ENCODE measurements around the gene TRMT10C.
"Not testable (repeated sequence)": the region's sequence is repeated elsewhere in the genome, so short reads cannot be mapped to it uniquely, and the experiment has no call there.

Gene TRMT10C

DNA sequence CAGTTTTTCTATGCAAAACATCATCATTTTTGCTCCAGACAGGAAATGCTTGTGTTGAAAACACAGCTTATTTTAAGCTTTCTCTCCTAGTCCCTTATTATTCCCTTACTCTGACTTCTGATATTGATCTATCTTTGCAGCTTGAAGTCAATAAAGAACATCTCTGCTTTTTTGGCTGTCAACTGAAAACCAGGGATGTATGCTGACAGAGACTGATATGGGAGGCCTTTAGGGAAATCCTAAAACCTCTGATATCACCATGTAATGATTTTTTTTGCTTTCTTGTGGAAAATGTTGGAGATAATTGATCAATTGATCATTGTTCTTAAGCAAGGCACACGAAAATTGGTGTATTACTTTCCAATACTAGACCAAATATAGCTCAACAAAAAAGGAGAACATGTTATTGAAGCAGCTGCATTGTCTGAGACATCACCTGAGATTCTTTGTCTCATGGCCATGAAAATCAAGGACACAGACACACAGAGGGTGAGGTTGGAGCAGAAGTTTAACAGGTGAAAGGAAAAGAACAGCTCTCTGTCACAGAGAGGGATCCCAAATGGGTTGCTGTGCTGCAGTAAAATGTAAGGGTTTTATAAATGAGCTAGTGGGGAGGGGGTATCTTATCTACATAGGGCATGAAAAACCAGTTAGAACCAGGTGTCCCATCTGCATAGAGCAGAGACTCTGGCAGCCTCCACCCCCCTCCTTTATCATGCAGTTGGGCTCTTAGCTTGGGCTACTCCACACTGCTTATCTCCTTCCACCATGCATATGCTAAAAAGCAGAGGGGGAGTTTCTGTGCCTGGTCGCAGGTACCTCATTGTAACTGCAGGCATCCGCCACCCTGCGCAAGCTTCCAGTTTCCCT is 31.6 kb upstream of the TRMT10C start:
- Histone ChIP-seq H3K4me3 (ENCODE audit: insufficient read depth, low read depth, low read length) (no peak overlapping the region), H3K36me3 (ENCODE audit: control insufficient read depth, insufficient read depth, low read length) (no peaks in the 10 kb centered on the region), H3K9me3 (ENCODE audit: control insufficient read depth, low read length) (no peaks in the 10 kb centered on the region), H3K27ac (ENCODE audit: insufficient read depth, low read depth, low read length, poor library complexity, severe bottlenecking) (no peak overlapping the region), H3K4me1 (ENCODE audit: control insufficient read depth, insufficient read depth, low read length) (no peaks in the 10 kb centered on the region), H3K27me3 (ENCODE audit: control insufficient read depth, insufficient read depth, low read length, poor library complexity, severe bottlenecking) (no peaks in the 10 kb centered on the region)
- WGBS, 2 experiments = 87 to 94% methylated on average over 3 to 4 of the region's 4 CpGs

DNA sequence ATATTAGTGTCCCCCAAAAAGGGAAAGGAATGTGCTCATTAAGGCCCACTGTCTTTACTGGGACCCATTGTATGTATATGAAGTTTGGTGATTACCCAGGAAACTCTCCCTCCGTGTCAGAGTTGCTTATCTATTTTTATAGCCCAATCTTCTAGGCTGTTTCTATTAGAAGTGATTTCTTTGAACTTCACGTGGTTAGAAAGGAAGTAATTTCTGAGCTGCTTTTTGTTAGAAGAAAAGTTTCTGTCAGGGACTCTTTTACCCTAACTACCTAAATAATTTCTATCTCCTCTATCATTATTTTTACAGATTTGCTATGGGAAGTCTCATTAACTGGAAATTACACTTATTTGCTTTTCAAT is 31.0 kb upstream of the TRMT10C start:
- Histone ChIP-seq H3K4me3 (ENCODE audit: insufficient read depth, low read depth, low read length) (no peak overlapping the region), H3K9me3 (ENCODE audit: control insufficient read depth, low read length) (no peaks in the 10 kb centered on the region), H3K4me1 (ENCODE audit: control insufficient read depth, insufficient read depth, low read length) (no peaks in the 10 kb centered on the region), H3K36me3 (ENCODE audit: control insufficient read depth, insufficient read depth, low read length) (no peaks in the 10 kb centered on the region), H3K27ac (ENCODE audit: insufficient read depth, low read depth, low read length, poor library complexity, severe bottlenecking) (no peak overlapping the region), H3K27me3 (ENCODE audit: control insufficient read depth, insufficient read depth, low read length, poor library complexity, severe bottlenecking) (no peaks in the 10 kb centered on the region)
- 87 to 100% methylated on average over 1 to 2 of the region's 2 CpGs for WGBS, 2 experiments

DNA sequence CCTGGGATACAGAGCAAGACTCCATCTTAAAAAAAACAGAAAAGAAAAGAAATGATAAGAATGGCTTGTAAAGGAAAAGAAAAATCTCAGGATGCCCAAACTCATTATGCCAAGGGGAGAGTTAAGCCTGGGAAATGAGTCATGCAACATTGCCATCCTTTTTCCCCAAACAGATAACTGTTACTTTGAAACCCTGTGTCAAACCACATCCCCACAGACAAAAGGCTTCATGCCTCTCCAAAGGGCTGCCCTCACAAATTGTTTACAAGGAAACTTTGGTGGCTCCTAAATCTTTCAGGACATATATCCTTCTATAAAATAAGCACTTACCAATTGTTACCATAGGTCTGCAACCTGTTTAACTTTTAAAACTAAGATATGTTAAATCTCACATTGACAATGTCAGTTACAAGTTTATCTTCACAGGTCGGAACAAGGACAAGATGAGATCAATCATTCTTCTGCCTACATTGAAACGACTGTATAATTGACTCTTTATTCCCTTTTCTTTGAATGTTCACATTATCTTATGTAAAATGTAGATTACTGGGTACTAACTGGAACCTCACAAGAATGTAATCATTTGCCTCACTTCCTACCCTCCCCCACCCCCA is 30.1 kb upstream of the TRMT10C start:
- no peak overlapping the region for H3K27ac ChIP-seq (ENCODE audit: insufficient read depth, low read depth, low read length, poor library complexity, severe bottlenecking)
- H3K36me3 ChIP-seq (ENCODE audit: control insufficient read depth, insufficient read depth, low read length) = no peaks in the 10 kb centered on the region
- no peaks in the 10 kb centered on the region for H3K9me3 ChIP-seq (ENCODE audit: control insufficient read depth, low read length)
- H3K4me3 ChIP-seq (ENCODE audit: insufficient read depth, low read depth, low read length) = no peak overlapping the region
- 83 to 88% methylated on average over 1 to 2 of the region's 2 CpGs for WGBS, 2 experiments
- no peaks in the 10 kb centered on the region for H3K27me3 ChIP-seq (ENCODE audit: control insufficient read depth, insufficient read depth, low read length, poor library complexity, severe bottlenecking)
- no peaks in the 10 kb centered on the region for H3K4me1 ChIP-seq (ENCODE audit: control insufficient read depth, insufficient read depth, low read length)

DNA sequence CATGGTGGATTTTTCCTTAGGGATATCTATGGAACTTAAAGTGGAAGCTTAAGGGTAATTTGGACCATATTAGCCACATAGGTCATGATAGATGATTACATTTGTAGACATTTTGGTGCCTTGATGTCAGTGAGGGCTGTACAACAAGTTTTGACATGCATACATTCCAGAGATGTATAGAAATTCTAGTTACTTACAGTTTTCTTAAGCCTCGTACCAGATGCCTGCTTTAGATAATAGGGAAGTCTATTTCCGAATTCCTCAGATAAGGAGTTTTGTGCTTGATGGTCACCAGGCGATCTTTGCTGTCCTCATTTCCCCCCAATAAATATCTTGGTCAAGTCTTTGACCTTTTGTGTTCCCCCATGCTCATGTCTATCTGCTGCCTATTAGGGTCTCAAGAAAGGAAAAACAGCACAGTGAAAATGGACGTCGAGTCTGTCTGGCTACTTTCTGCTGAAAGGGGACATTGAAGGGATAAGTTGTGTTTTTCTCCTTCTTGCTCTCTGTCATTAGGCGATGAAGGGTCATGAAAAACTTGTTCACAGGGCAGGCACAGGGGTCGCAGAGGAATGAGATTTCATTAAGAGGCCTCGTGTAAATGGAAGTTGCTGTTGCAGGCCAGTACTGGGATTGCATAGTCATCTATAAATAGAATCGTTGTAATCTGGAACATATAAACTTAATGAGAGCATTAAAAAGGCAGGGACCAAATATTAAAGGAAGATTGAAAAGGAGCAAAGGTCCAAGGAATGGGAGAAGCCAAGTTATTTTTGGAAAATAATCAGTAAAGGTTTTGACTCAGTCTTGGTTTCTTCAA is 28.7 kb upstream of the TRMT10C start:
- no peaks in the 10 kb centered on the region for H3K9me3 ChIP-seq (ENCODE audit: control insufficient read depth, low read length)
- no peak overlapping the region for H3K27ac ChIP-seq (ENCODE audit: insufficient read depth, low read depth, low read length, poor library complexity, severe bottlenecking)
- 93 to 97% methylated on average over 9 of the region's 9 CpGs for WGBS, 2 experiments
- no peaks in the 10 kb centered on the region for H3K4me1 ChIP-seq (ENCODE audit: control insufficient read depth, insufficient read depth, low read length)
- no peak overlapping the region for H3K4me3 ChIP-seq (ENCODE audit: insufficient read depth, low read depth, low read length)
- no peaks in the 10 kb centered on the region for H3K27me3 ChIP-seq (ENCODE audit: control insufficient read depth, insufficient read depth, low read length, poor library complexity, severe bottlenecking)
- no peaks in the 10 kb centered on the region for H3K36me3 ChIP-seq (ENCODE audit: control insufficient read depth, insufficient read depth, low read length)

DNA sequence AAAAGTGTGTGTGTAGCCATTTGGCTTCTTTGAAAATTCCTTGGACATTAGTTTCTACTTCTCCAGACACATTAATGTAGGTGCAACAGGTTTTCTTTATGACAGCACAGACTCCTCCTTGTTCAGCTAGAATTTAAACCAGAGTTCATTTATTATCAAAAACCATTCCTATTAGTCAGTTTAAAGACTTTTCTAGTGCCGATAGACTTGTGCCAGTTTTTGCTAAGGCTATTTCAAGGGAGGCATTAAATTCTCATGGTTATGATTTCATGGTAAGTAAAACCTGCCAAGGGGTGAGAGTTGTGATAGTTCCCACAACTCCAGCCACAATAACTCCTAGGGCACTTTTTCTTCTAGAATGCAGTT is 28.1 kb upstream of the TRMT10C start:
- WGBS, 2 experiments = 100% methylated on average over 1 of the region's 1 CpG; no CpG with 5 or more reads in 1 of the 2 experiments
- Histone ChIP-seq H3K4me3 (ENCODE audit: insufficient read depth, low read depth, low read length) (no peak overlapping the region), H3K27me3 (ENCODE audit: control insufficient read depth, insufficient read depth, low read length, poor library complexity, severe bottlenecking) (no peaks in the 10 kb centered on the region), H3K27ac (ENCODE audit: insufficient read depth, low read depth, low read length, poor library complexity, severe bottlenecking) (no peak overlapping the region), H3K4me1 (ENCODE audit: control insufficient read depth, insufficient read depth, low read length) (no peaks in the 10 kb centered on the region), H3K36me3 (ENCODE audit: control insufficient read depth, insufficient read depth, low read length) (no peaks in the 10 kb centered on the region), H3K9me3 (ENCODE audit: control insufficient read depth, low read length) (no peaks in the 10 kb centered on the region)

DNA sequence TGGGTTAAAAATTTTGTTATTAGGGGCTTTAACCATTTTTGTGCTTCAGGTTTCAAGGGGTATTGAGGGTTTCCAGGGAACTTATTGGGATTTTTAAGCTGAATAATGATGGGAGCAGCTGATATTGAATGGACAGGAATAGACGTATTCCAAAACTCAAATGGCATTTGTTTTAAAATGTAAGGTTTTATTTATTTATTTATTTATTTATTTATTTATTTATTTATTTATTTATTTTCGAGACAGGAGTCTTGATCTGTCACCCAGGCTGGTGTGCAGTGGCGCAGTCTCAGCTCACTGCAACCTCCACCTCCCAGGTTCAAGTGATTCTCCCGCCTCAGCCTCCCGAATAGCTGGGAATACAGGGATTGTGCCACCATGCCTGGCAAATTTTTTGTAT is 26.4 kb upstream of the TRMT10C start:
- WGBS, 2 experiments = 91% methylated on average over 5 of the region's 5 CpGs
- Histone ChIP-seq H3K9me3 (ENCODE audit: control insufficient read depth, low read length) (no peaks in the 10 kb centered on the region), H3K27ac (ENCODE audit: insufficient read depth, low read depth, low read length, poor library complexity, severe bottlenecking) (no peak overlapping the region), H3K4me1 (ENCODE audit: control insufficient read depth, insufficient read depth, low read length) (no peaks in the 10 kb centered on the region), H3K4me3 (ENCODE audit: insufficient read depth, low read depth, low read length) (no peak overlapping the region), H3K27me3 (ENCODE audit: control insufficient read depth, insufficient read depth, low read length, poor library complexity, severe bottlenecking) (no peaks in the 10 kb centered on the region), H3K36me3 (ENCODE audit: control insufficient read depth, insufficient read depth, low read length) (no peaks in the 10 kb centered on the region)

DNA sequence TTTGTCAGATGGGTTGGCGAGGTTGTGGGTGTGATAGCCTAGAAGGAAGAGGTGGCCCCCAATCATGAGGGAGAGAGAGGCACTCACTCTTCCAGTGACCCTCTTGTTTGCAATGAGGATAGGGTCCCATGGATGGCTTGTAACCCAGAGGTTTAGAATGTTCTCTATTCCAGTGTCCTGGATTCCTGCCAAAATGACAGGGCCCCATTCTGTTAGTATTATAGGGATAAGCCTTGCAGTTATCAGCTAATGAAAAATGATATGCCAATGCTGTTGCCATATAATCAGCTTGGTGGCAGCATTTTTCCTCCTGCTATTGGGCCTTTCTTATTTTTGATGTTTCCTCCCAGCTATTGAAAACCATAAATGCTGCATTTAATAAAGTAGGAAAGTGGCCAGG is 25.4 kb upstream of the TRMT10C start:
- Histone ChIP-seq H3K4me1 (ENCODE audit: control insufficient read depth, insufficient read depth, low read length) (no peaks in the 10 kb centered on the region), H3K36me3 (ENCODE audit: control insufficient read depth, insufficient read depth, low read length) (no peaks in the 10 kb centered on the region), H3K4me3 (ENCODE audit: insufficient read depth, low read depth, low read length) (no peak overlapping the region), H3K27ac (ENCODE audit: insufficient read depth, low read depth, low read length, poor library complexity, severe bottlenecking) (no peak overlapping the region), H3K27me3 (ENCODE audit: control insufficient read depth, insufficient read depth, low read length, poor library complexity, severe bottlenecking) (no peaks in the 10 kb centered on the region), H3K9me3 (ENCODE audit: control insufficient read depth, low read length) (no peaks in the 10 kb centered on the region)
- 91 to 94% methylated on average over 1 of the region's 1 CpG for WGBS, 2 experiments

DNA sequence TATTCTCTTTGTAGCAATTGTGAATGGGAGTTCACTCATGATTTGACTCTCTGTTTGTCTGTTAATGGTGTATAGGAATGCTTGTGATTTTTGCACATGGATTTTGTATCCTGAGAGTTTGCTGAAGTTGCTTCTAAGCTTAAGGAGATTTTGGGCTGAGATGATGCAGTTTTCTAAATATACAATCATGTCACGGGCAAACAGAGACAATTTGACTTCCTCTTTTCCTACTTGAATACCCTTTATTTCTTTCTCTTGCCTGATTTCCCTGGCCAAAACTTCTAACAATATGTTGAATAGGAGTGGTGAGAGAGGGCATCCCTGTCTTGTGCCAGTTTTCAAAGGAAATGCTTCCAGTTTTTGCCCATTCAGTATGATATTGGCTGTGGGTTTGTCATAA is 24.7 kb upstream of the TRMT10C start:
- H3K9me3 ChIP-seq (ENCODE audit: control insufficient read depth, low read length); H3K36me3 ChIP-seq (ENCODE audit: control insufficient read depth, insufficient read depth, low read length): not testable (repeated sequence)
- WGBS, 2 experiments = 67% methylated on average over 1 of the region's 1 CpG; no CpG with 5 or more reads in 1 of the 2 experiments

DNA sequence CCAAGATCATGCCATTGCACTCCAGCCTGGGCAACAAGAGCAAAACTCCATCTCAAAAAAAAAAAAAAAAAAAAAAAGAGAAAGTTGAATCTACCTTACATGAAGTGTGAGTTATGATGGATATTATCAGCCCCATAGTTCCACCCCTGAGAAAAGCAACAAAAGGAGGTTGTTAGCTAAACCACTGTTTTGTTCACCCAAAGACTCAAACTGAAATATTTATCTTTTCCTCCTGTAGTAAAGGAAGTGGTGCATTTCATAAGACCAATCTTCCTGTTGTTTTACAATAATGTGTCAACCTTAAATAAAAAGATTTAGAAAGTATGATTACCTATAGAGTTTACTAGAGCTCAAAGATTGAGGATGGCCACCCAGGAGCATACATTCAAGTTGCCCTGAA is 18.7 kb upstream of the TRMT10C start:
- Histone ChIP-seq H3K36me3 (ENCODE audit: control insufficient read depth, insufficient read depth, low read length) (no peaks in the 10 kb centered on the region), H3K4me3 (ENCODE audit: insufficient read depth, low read depth, low read length) (no peak overlapping the region), H3K9me3 (ENCODE audit: control insufficient read depth, low read length) (no peaks in the 10 kb centered on the region), H3K27me3 (ENCODE audit: control insufficient read depth, insufficient read depth, low read length, poor library complexity, severe bottlenecking) (no peaks in the 10 kb centered on the region), H3K27ac (ENCODE audit: insufficient read depth, low read depth, low read length, poor library complexity, severe bottlenecking) (no peak overlapping the region), H3K4me1 (ENCODE audit: control insufficient read depth, insufficient read depth, low read length) (no peaks in the 10 kb centered on the region)

More for the DNA sequence above, 24.7 kb upstream of the TRMT10C start:
- not testable (repeated sequence) for H3K4me3 ChIP-seq (ENCODE audit: insufficient read depth, low read depth, low read length); H3K27ac ChIP-seq (ENCODE audit: insufficient read depth, low read depth, low read length, poor library complexity, severe bottlenecking); H3K4me1 ChIP-seq (ENCODE audit: control insufficient read depth, insufficient read depth, low read length); H3K27me3 ChIP-seq (ENCODE audit: control insufficient read depth, insufficient read depth, low read length, poor library complexity, severe bottlenecking)

DNA sequence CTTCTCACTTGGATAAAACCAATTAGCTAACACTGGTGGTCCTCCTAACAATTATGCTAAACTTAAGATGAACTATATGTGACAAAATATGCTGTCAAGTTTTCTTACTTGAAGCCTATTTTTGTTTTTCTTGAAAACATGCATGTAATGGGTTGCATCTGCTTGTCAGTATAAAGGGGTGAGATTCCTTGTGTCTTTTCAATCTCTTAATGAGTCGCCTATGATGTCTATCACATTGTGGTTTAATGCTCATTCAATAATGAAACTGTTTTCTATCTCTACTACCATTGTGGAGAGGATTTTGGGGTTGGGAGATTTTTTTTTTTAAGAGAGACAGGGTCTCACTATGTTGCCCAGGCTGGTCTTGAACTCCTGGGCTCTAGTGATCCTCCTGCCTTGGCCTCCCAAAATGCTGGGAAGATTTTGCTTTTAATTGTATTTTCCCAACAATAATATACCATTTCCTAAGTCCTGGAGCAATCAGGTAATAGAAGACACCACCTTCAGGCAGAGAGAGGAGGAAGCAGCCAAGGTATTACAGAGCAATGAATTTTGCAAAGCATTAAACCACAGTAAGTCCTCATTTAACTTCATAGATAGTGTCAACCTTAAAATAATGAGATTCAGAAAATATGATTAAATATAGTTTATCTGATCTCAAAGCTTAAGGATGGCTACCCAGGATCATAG is 17.4 kb upstream of the TRMT10C start:
- no peak overlapping the region for H3K4me3 ChIP-seq (ENCODE audit: insufficient read depth, low read depth, low read length)
- 100% methylated on average over 1 of the region's 1 CpG; no CpG with 5 or more reads in 1 of the 2 experiments for WGBS, 2 experiments
- no peaks in the 10 kb centered on the region for H3K27me3 ChIP-seq (ENCODE audit: control insufficient read depth, insufficient read depth, low read length, poor library complexity, severe bottlenecking)

More for the DNA sequence above, 17.4 kb upstream of the TRMT10C start:
- no peak overlapping the region for H3K27ac ChIP-seq (ENCODE audit: insufficient read depth, low read depth, low read length, poor library complexity, severe bottlenecking)
- no peaks in the 10 kb centered on the region for H3K36me3 ChIP-seq (ENCODE audit: control insufficient read depth, insufficient read depth, low read length)
- H3K9me3 ChIP-seq (ENCODE audit: control insufficient read depth, low read length) = no peaks in the 10 kb centered on the region
- H3K4me1 ChIP-seq (ENCODE audit: control insufficient read depth, insufficient read depth, low read length) = no peaks in the 10 kb centered on the region
